HG02678 (cell line): ENCODE measurements around the gene RNF26.

Experiments used
- ATAC-seq: cut with Tn5 transposase; IDR thresholded peaks from one replicate; pipeline ENCODE4 v1.9.1; 2021; ENCODE audit warnings: mild to moderate bottlenecking, moderate library complexity; ENCODE audit not compliant: unreplicated experiment

RNF26 gene

GRCh38 chr11:119369132-119369925 is 35.0 kb downstream of the RNF26 start:
- ATAC-seq = no peak

- no peak for ATAC-seq
Measured at GRCh38 chr11:119370486-119371046, 36.2 kb downstream of the RNF26 start.

- no peak for ATAC-seq
Measured at GRCh38 chr11:119371067-119371601, 36.8 kb downstream of the RNF26 start.

GRCh38 chr11:119371778-119372182 is 37.5 kb downstream of the RNF26 start:
- ATAC-seq = no peak

- ATAC-seq = no peak
Measured at GRCh38 chr11:119372260-119373058, 38.1 kb downstream of the RNF26 start.

GRCh38 chr11:119373059-119373920 is 39.0 kb downstream of the RNF26 start:
- no peak for ATAC-seq

GRCh38 chr11:119373921-119374631 is 39.7 kb downstream of the RNF26 start:
- ATAC-seq = no peak

GRCh38 chr11:119374632-119375336 is 40.5 kb downstream of the RNF26 start:
- ATAC-seq = no peak

- ATAC-seq = no peak
Measured at GRCh38 chr11:119375337-119376196, 41.2 kb downstream of the RNF26 start.

GRCh38 chr11:119376197-119376847 is 42.0 kb downstream of the RNF26 start:
- no peak for ATAC-seq

- ATAC-seq = no peak
Measured at GRCh38 chr11:119377112-119377901, 43.0 kb downstream of the RNF26 start.

- no peak for ATAC-seq
Measured at GRCh38 chr11:119377961-119378667, 43.8 kb downstream of the RNF26 start.

- ATAC-seq = no peak
Measured at GRCh38 chr11:119378851-119379465, 44.6 kb downstream of the RNF26 start.

GRCh38 chr11:119380160-119380826 is 46.0 kb downstream of the RNF26 start:
- ATAC-seq = no peak

- no peak for ATAC-seq
Measured at GRCh38 chr11:119380827-119381180, 46.5 kb downstream of the RNF26 start.
